Germinal center (tissue), 1 donor: ENCODE results near the gene DMGDH.

Experiments used
- DNase-seq: peaks from one replicate; pipeline ENCODE4 v3.0.0; 2012; ENCODE audit warnings: mixed read lengths, low spot score

The DMGDH gene

GRCh38 chr5:78974011-78974410 is 95.5 kb downstream of the DMGDH start:
- DNase-seq: no peak

GRCh38 chr5:78972654-78973428 is 96.6 kb downstream of the DMGDH start:
- DNase-seq: no peak

- DNase-seq: no peak
These were observed 97.5 kb downstream of the DMGDH start for GRCh38 chr5:78971998-78972397.

- DNase-seq: no peak
These were observed 100.7 kb downstream of the DMGDH start for GRCh38 chr5:78968781-78969180.

- DNase-seq: no peak
These were observed 104.6 kb downstream of the DMGDH start for GRCh38 chr5:78964889-78965288.

GRCh38 chr5:78961743-78962142 is 107.7 kb downstream of the DMGDH start:
- no peak for DNase-seq

- DNase-seq: no peak
These were observed 109.7 kb downstream of the DMGDH start for GRCh38 chr5:78959767-78960166.

GRCh38 chr5:78958672-78959445 is 110.6 kb downstream of the DMGDH start:
- DNase-seq: no peak

GRCh38 chr5:78956901-78957300 is 112.6 kb downstream of the DMGDH start:
- DNase-seq: no peak

GRCh38 chr5:78953092-78953800 is 116.2 kb downstream of the DMGDH start:
- no peak for DNase-seq
